ENCODE measurements around the gene TBK1. TPM values are rescaled to one million over a fixed set of nuclear protein-coding genes. Genes with fewer than 3 reads are reported as not detected.

The TBK1 gene
- total and polyA plus RNA-seq, 2 of the 13 experiments (the other 11 are each of a cell fraction or from before 2014, with no cell fraction given), result 10.3 to 25.2 TPM

DNA sequence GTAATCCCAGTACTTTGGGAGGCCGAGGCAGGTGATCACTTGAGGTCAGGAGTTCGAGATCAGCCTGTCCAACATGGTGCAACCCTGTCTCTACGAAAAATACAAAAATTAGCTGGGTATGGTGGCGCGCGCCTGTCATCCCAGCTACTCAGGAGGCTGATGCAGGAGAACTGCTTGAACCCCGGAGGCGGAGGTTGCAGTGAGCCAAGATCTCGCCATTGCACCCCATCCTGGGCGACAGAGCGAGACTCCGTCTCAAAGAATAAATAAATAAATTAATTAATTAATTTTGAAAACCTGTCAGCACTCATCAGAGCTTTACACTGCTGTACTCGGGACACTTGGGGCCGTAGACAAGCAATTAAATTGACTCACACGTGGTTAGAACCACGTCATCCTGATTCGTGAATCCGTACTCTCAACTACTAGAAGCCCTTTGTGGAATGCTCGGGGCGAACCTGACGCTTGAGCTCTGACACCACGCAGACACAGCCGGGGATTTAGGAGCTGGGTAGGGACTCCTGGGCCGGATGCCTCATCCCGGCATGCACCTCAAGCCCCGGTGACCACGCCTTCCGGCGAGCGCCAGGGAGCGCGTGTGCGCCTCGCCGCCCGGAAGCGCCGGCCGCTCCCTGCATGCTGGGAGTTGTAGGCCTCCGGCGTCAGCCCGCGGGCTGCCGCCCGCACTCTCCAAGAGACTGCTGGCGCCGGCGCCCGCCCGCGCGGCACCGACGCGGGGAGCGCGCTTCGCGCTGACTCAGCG, 48.0 kb upstream of the TBK1 start, which contains the start of gene XPOT (continued):
- TF ChIP-seq ZNF747 (CRISPR knock-in tag; IDR thresholded peaks at IDR 0.05; ENCODE audit: borderline replicate concordance) (no peak), HOXA9 (CRISPR knock-in tag; IDR thresholded peaks at IDR 0.05; ENCODE audit: borderline replicate concordance) (no peak), SMAD1 (CRISPR knock-in tag; IDR thresholded peaks at IDR 0.05; ENCODE audit: borderline replicate concordance, low read depth) (no peak), FOXM1 (CRISPR knock-in tag; IDR thresholded peaks at IDR 0.05) (no peak), ZZZ3 (CRISPR knock-in tag; IDR thresholded peaks at IDR 0.05; ENCODE audit: borderline replicate concordance) (no peak), ZNF430 (CRISPR knock-in tag; IDR thresholded peaks at IDR 0.05) (peak; percentile 50; the same call in 1 of the 2 replicates), ZNF558 (CRISPR knock-in tag; IDR thresholded peaks at IDR 0.05; ENCODE audit: borderline replicate concordance) (no peak), KDM5A (IDR thresholded peaks at IDR 0.05; ENCODE audit: borderline replicate concordance, low read length) (no peak), ZNF773 (CRISPR knock-in tag; IDR thresholded peaks at IDR 0.05; ENCODE audit: borderline replicate concordance) (no peak), ZNF34 (CRISPR knock-in tag; IDR thresholded peaks at IDR 0.05; ENCODE audit: borderline replicate concordance) (no peak), ZNF24 (IDR thresholded peaks at IDR 0.05) (no peak), SRSF9 (IDR thresholded peaks at IDR 0.05; ENCODE audit: borderline replicate concordance, insufficient read depth, low read depth, low read length, poor library complexity, severe bottlenecking) (no peak), GATA4 (IDR thresholded peaks at IDR 0.05; ENCODE audit: borderline replicate concordance, low read depth) (no peak), ZNF326 (CRISPR knock-in tag; IDR thresholded peaks at IDR 0.05; ENCODE audit: borderline replicate concordance) (no peak), REPIN1 (CRISPR knock-in tag; IDR thresholded peaks at IDR 0.05; ENCODE audit: borderline replicate concordance, low read depth) (no peak), ZBTB1 (CRISPR knock-in tag; IDR thresholded peaks at IDR 0.05; ENCODE audit: borderline replicate concordance) (no peak), JUN (CRISPR knock-in tag; IDR thresholded peaks at IDR 0.05) (no peak), KDM2A (CRISPR knock-in tag; IDR thresholded peaks at IDR 0.05; ENCODE audit: borderline replicate concordance, low read depth) (no peak; the same call in 1 of the 2 replicates), ZNF75D (CRISPR knock-in tag; IDR thresholded peaks at IDR 0.05; ENCODE audit: borderline replicate concordance) (no peak), SP2 (CRISPR knock-in tag; IDR thresholded peaks at IDR 0.05) (no peak), ZNF282 (IDR thresholded peaks at IDR 0.05; ENCODE audit: partially characterized antibody) (no peak)
- TF ChIP-seq, protein P1, sequence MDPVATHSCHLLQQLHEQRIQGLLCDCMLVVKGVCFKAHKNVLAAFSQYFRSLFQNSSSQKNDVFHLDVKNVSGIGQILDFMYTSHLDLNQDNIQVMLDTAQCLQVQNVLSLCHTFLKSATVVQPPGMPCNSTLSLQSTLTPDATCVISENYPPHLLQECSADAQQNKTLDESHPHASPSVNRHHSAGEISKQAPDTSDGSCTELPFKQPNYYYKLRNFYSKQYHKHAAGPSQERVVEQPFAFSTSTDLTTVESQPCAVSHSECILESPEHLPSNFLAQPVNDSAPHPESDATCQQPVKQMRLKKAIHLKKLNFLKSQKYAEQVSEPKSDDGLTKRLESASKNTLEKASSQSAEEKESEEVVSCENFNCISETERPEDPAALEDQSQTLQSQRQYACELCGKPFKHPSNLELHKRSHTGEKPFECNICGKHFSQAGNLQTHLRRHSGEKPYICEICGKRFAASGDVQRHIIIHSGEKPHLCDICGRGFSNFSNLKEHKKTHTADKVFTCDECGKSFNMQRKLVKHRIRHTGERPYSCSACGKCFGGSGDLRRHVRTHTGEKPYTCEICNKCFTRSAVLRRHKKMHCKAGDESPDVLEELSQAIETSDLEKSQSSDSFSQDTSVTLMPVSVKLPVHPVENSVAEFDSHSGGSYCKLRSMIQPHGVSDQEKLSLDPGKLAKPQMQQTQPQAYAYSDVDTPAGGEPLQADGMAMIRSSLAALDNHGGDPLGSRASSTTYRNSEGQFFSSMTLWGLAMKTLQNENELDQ (CRISPR knock-in tag; IDR thresholded peaks at IDR 0.05; ENCODE audit: borderline replicate concordance), result no peak
- TF ChIP-seq, protein P2, sequence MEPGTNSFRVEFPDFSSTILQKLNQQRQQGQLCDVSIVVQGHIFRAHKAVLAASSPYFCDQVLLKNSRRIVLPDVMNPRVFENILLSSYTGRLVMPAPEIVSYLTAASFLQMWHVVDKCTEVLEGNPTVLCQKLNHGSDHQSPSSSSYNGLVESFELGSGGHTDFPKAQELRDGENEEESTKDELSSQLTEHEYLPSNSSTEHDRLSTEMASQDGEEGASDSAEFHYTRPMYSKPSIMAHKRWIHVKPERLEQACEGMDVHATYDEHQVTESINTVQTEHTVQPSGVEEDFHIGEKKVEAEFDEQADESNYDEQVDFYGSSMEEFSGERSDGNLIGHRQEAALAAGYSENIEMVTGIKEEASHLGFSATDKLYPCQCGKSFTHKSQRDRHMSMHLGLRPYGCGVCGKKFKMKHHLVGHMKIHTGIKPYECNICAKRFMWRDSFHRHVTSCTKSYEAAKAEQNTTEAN (CRISPR knock-in tag; conservative IDR thresholded peaks at IDR 0.05), result no peak
- TF ChIP-seq, protein P3, sequence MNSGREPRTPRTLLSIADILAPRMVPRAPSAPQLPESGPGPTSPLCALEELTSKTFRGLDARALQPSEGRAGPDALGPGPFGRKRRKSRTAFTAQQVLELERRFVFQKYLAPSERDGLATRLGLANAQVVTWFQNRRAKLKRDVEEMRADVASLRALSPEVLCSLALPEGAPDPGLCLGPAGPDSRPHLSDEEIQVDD (CRISPR knock-in tag; IDR thresholded peaks at IDR 0.05; ENCODE audit: borderline replicate concordance), result no peak
